Measurements from ENCODE around the gene GLI2.

The GLI2 gene

GRCh38 chr2:120715353-120715752 is 20.3 kb upstream of the GLI2 start:
- no peak overlapping the region for H3K9ac ChIP-seq (ENCODE audit: low read depth, low read length)
- H3K36me3 ChIP-seq (ENCODE audit: control insufficient read depth, insufficient read depth, low read length): no peaks in the 10 kb centered on the region
- H3K9me3 ChIP-seq (ENCODE audit: control insufficient read depth, insufficient read depth, low read length): no peaks in the 10 kb centered on the region
- H3K4me1 ChIP-seq (ENCODE audit: control insufficient read depth, insufficient read depth, low read length): peaks cover 7% of the 10 kb centered on the region
- H3K4me3 ChIP-seq (ENCODE audit: low read depth, low read length): no peak overlapping the region
- H3K27me3 ChIP-seq (ENCODE audit: control insufficient read depth, insufficient read depth, low read length): peaks cover 46% of the 10 kb centered on the region

DNA sequence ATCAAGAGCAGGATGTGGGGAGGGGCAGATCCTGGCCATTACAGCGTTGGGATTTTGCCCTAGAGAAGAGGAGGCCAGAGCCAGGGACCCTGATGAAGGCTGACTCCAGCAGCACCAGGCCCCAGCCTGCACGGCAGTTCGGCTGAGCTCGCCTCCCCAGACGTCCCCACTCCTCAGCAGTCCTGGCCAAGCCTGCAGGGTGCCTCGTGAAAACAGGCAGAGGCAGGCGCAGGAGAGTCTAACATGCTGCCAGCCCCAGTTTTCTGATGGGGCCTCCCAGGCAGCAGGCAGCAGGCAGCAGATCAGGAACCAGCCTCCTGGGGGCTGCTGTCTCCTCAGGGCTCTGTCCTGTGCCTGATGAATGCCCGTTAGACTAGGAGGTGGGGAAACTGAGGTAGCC is 19.7 kb upstream of the GLI2 start:
- Histone ChIP-seq H3K36me3 (ENCODE audit: control insufficient read depth, insufficient read depth, low read length) (no peaks in the 10 kb centered on the region), H3K9ac (ENCODE audit: low read depth, low read length) (peak overlapping the region; percentile 37), H3K4me3 (ENCODE audit: low read depth, low read length) (no peak overlapping the region), H3K9me3 (ENCODE audit: control insufficient read depth, insufficient read depth, low read length) (no peaks in the 10 kb centered on the region), H3K4me1 (ENCODE audit: control insufficient read depth, insufficient read depth, low read length) (peaks cover 5% of the 10 kb centered on the region), H3K27me3 (ENCODE audit: control insufficient read depth, insufficient read depth, low read length) (peaks cover 48% of the 10 kb centered on the region)

DNA sequence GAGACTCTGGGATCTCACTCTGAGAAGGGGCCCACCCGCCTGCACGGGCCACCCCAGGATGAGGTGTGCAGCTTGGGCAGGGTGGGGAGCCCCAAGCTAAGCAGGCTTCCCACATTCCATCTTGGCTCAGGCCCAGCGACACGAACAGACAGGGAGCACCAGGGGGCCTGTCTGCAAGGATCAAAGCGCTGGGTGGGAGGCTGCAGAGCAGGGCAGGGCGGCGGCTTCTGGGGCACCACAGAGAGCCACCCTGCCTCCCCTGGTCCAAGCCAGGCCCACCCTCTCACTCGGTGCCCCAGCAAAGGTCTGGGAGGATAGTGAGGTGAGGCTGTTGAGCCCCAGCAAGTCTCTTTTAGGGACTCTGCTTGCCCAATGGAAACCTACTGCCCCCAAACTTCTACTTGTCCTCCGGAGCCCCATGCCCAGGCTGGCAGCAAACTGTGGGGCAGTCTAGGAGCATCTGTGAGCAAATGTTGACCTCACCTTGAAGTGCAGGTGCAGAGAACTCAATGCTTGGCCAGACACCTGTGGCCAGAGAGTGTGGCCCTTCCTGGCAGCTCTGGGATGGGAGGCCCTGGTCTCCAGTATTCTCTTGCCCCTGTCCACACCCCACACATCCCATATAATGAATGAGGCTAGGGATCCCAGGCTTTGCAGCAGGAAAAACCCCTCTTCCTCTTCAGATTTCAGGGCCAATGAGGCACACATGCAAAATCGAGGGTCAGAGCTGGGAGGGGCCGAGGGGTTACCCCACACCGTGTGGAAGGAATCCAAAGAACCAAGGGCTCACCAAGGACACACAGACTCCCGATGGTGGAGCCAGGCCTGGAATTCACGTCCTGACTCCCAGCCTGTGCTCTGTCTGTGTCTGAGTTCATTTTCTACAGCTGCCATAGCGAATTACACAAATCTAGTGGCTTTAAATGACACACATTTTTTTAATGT is 18.8 kb upstream of the GLI2 start:
- Histone ChIP-seq H3K9me3 (ENCODE audit: control insufficient read depth, insufficient read depth, low read length) (no peaks in the 10 kb centered on the region), H3K36me3 (ENCODE audit: control insufficient read depth, insufficient read depth, low read length) (no peaks in the 10 kb centered on the region), H3K4me1 (ENCODE audit: control insufficient read depth, insufficient read depth, low read length) (no peaks in the 10 kb centered on the region), H3K9ac (ENCODE audit: low read depth, low read length) (no peak overlapping the region), H3K27me3 (ENCODE audit: control insufficient read depth, insufficient read depth, low read length) (peaks cover 52% of the 10 kb centered on the region), H3K4me3 (ENCODE audit: low read depth, low read length) (no peak overlapping the region)

- Histone ChIP-seq H3K4me3 (ENCODE audit: low read depth, low read length) (no peak overlapping the region), H3K9ac (ENCODE audit: low read depth, low read length) (no peak overlapping the region), H3K36me3 (ENCODE audit: control insufficient read depth, insufficient read depth, low read length) (no peaks in the 10 kb centered on the region), H3K9me3 (ENCODE audit: control insufficient read depth, insufficient read depth, low read length) (no peaks in the 10 kb centered on the region), H3K27me3 (ENCODE audit: control insufficient read depth, insufficient read depth, low read length) (peaks cover 45% of the 10 kb centered on the region), H3K4me1 (ENCODE audit: control insufficient read depth, insufficient read depth, low read length) (peaks cover 6% of the 10 kb centered on the region)
Observed at GRCh38 chr2:120719491-120719890, 16.2 kb upstream of the GLI2 start.

DNA sequence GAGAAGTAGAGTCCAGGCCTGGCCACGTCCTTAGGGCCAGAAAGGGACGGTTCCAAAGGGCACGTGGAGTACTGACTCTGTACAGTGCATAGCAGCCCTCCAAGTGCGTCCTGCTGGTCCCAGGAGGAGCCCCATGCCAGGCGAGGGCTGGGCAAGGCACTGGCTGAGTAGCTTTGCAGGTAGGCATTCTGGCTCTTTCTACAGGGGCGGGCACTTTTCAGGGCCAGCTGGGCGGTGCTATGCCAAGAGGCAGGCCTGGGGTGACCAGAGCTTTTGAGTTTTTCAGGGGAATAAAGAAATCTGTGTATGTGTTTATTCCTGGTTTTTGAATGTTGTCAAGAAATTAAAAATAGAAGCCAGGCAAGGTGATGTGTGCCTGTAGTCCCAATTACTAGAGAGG is 15.4 kb upstream of the GLI2 start:
- peaks cover 41% of the 10 kb centered on the region for H3K27me3 ChIP-seq (ENCODE audit: control insufficient read depth, insufficient read depth, low read length)
- H3K9ac ChIP-seq (ENCODE audit: low read depth, low read length): no peak overlapping the region
- H3K4me1 ChIP-seq (ENCODE audit: control insufficient read depth, insufficient read depth, low read length): peaks cover 6% of the 10 kb centered on the region
- H3K4me3 ChIP-seq (ENCODE audit: low read depth, low read length): no peak overlapping the region
- no peaks in the 10 kb centered on the region for H3K36me3 ChIP-seq (ENCODE audit: control insufficient read depth, insufficient read depth, low read length)
- no peaks in the 10 kb centered on the region for H3K9me3 ChIP-seq (ENCODE audit: control insufficient read depth, insufficient read depth, low read length)

DNA sequence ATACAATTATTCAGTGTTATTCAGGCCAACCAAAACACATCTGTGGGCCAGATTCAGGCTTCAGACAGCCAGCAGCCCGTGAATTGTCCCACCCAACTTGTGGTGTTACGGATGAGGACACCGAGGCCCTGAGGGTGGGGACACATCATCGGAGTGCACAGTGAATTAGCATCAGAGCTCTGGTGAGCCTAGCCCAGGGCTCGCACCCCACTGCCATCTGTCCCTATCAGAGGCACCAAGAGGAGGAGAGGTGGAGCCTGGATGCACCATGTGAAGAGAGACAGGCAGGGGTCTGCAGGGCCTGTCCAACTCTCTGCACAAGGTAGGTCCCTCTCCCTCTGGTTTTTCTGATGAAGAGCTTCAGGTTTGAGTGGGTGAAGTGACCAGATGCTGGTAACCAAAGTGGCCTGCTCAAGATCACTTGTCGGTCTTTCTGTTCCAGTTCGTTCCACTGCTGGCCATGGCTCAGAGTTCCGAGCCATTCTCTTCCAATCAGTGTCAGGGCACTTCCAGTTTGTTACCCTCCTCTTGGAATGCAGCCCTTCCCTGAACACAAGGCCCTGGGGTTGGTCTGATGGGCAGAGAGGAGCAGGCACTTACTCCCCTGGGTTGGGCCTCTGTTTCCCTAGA is 14.8 kb upstream of the GLI2 start:
- Histone ChIP-seq H3K4me1 (ENCODE audit: control insufficient read depth, insufficient read depth, low read length) (peaks cover 6% of the 10 kb centered on the region), H3K4me3 (ENCODE audit: low read depth, low read length) (no peak overlapping the region), H3K9me3 (ENCODE audit: control insufficient read depth, insufficient read depth, low read length) (no peaks in the 10 kb centered on the region), H3K9ac (ENCODE audit: low read depth, low read length) (no peak overlapping the region), H3K36me3 (ENCODE audit: control insufficient read depth, insufficient read depth, low read length) (no peaks in the 10 kb centered on the region), H3K27me3 (ENCODE audit: control insufficient read depth, insufficient read depth, low read length) (peaks cover 36% of the 10 kb centered on the region)

DNA sequence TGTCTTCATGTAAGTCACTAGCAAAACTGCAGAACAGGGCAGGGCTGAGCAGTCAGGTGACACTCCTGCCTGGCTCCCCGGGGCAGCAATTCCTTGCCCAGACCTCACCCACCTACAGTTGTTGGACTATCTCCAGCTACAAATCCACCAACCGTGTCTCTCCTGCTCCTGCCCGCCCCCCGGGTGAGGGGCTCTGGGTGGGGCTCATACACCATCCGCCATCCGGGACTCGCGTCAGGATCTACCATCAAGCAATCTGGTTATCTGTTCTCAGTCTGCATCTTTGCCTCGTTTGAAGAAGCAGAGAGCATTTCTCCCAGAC is 13.5 kb upstream of the GLI2 start:
- Histone ChIP-seq H3K4me3 (ENCODE audit: low read depth, low read length) (no peak overlapping the region), H3K9ac (ENCODE audit: low read depth, low read length) (no peak overlapping the region), H3K9me3 (ENCODE audit: control insufficient read depth, insufficient read depth, low read length) (no peaks in the 10 kb centered on the region), H3K27me3 (ENCODE audit: control insufficient read depth, insufficient read depth, low read length) (peaks cover 30% of the 10 kb centered on the region), H3K4me1 (ENCODE audit: control insufficient read depth, insufficient read depth, low read length) (peaks cover 6% of the 10 kb centered on the region), H3K36me3 (ENCODE audit: control insufficient read depth, insufficient read depth, low read length) (no peaks in the 10 kb centered on the region)

GRCh38 chr2:120722568-120723421 is 12.9 kb upstream of the GLI2 start:
- Histone ChIP-seq H3K4me3 (ENCODE audit: low read depth, low read length) (no peak overlapping the region), H3K36me3 (ENCODE audit: control insufficient read depth, insufficient read depth, low read length) (no peaks in the 10 kb centered on the region), H3K27me3 (ENCODE audit: control insufficient read depth, insufficient read depth, low read length) (peaks cover 28% of the 10 kb centered on the region), H3K4me1 (ENCODE audit: control insufficient read depth, insufficient read depth, low read length) (peaks cover 6% of the 10 kb centered on the region), H3K9ac (ENCODE audit: low read depth, low read length) (no peak overlapping the region), H3K9me3 (ENCODE audit: control insufficient read depth, insufficient read depth, low read length) (no peaks in the 10 kb centered on the region)

DNA sequence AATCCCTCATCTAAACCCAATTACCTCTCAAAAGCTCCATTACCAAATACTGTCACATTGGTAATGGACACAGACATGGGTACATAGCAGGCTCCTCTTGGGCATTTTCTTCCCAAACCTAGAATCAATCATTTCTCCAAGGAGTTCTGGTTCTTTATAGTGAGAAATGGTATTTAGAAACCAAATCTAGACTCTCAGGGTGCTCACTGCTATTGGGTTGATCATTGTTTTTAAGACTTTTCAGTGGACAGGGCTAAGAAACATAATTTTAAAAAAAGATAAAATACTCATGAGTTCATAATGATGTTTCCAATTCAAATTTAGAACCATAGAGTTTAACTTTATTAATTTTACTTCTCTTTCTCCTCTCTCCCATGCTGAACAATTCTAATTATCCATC is 9.4 kb upstream of the GLI2 start:
- no peak overlapping the region for H3K9ac ChIP-seq (ENCODE audit: low read depth, low read length)
- H3K36me3 ChIP-seq (ENCODE audit: control insufficient read depth, insufficient read depth, low read length): no peaks in the 10 kb centered on the region
- no peak overlapping the region for H3K4me3 ChIP-seq (ENCODE audit: low read depth, low read length)
- H3K4me1 ChIP-seq (ENCODE audit: control insufficient read depth, insufficient read depth, low read length): peaks cover 6% of the 10 kb centered on the region
- peaks cover 15% of the 10 kb centered on the region for H3K27me3 ChIP-seq (ENCODE audit: control insufficient read depth, insufficient read depth, low read length)
- no peaks in the 10 kb centered on the region for H3K9me3 ChIP-seq (ENCODE audit: control insufficient read depth, insufficient read depth, low read length)

GRCh38 chr2:120729406-120730399 is 6.0 kb upstream of the GLI2 start:
- Histone ChIP-seq H3K4me3 (ENCODE audit: low read depth, low read length) (no peak overlapping the region), H3K36me3 (ENCODE audit: control insufficient read depth, insufficient read depth, low read length) (no peaks in the 10 kb centered on the region), H3K27me3 (ENCODE audit: control insufficient read depth, insufficient read depth, low read length) (peaks cover 2% of the 10 kb centered on the region), H3K9me3 (ENCODE audit: control insufficient read depth, insufficient read depth, low read length) (no peaks in the 10 kb centered on the region), H3K4me1 (ENCODE audit: control insufficient read depth, insufficient read depth, low read length) (no peaks in the 10 kb centered on the region), H3K9ac (ENCODE audit: low read depth, low read length) (no peak overlapping the region)

DNA sequence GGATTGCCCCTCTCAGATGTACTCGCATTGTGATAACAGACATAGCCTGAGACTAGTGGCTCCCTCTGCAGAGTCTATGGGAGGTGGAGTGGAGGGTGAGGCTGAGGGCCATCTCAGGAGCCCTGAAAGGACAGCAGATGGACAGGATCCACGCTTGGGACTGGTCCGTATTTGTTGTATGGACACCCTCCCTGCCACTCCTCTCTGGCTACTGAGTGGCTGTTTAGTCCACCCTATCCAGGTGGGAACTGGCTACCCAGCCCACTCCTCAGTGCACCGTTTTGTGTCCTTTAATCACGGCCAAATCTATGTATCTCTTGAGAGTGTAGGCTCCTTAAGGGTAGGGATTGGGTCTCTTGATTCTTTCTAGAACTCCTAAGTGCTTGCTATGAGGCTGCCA is 4.5 kb upstream of the GLI2 start:
- Histone ChIP-seq H3K27me3 (ENCODE audit: control insufficient read depth, insufficient read depth, low read length) (peaks cover 2% of the 10 kb centered on the region), H3K4me1 (ENCODE audit: control insufficient read depth, insufficient read depth, low read length) (peaks cover 2% of the 10 kb centered on the region), H3K36me3 (ENCODE audit: control insufficient read depth, insufficient read depth, low read length) (no peaks in the 10 kb centered on the region), H3K9me3 (ENCODE audit: control insufficient read depth, insufficient read depth, low read length) (no peaks in the 10 kb centered on the region), H3K4me3 (ENCODE audit: low read depth, low read length) (no peak overlapping the region), H3K9ac (ENCODE audit: low read depth, low read length) (no peak overlapping the region)
